H4 (cell line): ENCODE results near the gene NAALADL2. TPM values are rescaled to one million over a fixed set of nuclear protein-coding genes. Genes with fewer than 3 reads are reported as not detected.
"Not testable (repeated sequence)": the region's sequence is repeated elsewhere in the genome, so short reads cannot be mapped to it uniquely, and the experiment has no call there.

ENCODE experiments used
- DNase-seq: peaks from one replicate; pipeline ENCODE4 v3.0.0-alpha.2; 2015; ENCODE audit warnings: low spot score
- total RNA-seq: library from RNA; depleted of rRNA; stranded (reverse); fragments of >200 nt; shearing (Covaris generic); gene quantifications from 2 replicates; pipeline ENCODE4 v1.2.3, GENCODE V29; 2014

Gene NAALADL2
- total RNA-seq, 1 experiment from 2014 or later: 1.6 TPM

DNA sequence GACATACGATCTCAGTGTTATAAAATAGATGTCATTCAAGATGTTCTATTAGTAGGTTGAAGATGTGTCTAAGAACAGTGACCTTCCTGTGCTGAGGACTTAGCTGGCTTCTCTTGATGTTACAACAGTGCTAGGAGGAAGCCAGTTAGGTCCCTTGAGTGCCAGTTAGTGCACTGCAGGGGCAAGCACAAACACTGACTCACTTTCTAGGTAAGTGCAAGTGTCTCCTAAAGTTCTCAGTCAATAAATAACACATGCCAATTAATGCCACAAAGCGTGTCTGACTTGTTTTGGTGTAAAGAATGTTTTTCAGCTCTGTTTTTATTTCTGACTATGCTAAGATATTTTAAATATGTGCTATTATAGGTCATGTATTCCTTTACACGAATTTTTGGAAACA is 211.8 kb downstream of the NAALADL2 start:
- no peak for DNase-seq

DNA sequence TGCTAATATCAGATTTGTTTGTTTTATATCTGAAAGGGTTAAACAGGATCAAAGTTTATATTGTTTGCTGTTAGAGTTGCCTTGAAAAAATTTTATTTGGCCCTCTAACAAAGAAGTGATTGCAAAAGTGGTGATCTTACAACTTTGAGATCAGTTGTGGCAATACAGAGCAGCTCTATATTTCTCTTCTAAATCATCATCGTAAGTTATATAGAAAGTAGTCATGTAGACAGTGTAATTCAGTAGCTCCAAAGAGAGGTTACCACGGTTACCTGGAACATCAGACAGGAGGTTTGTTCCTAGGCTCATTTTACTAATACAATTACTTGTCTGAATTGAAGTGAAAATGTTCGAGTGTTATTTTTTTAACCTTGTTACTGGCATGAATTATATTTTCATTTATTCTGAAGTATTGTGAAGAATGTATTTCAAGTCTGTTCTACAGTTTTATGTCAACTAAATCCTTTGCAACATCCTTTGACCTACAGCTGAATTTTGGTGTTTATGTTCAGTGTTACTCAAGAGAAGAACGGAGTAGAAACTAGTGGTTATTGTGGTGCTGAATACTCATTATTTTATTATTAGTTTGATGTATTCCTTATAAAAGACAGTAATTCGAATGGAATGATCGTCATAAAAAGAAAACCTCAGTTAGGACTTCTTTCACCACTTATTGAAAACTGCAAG is 214.2 kb downstream of the NAALADL2 start:
- no peak for DNase-seq

DNA sequence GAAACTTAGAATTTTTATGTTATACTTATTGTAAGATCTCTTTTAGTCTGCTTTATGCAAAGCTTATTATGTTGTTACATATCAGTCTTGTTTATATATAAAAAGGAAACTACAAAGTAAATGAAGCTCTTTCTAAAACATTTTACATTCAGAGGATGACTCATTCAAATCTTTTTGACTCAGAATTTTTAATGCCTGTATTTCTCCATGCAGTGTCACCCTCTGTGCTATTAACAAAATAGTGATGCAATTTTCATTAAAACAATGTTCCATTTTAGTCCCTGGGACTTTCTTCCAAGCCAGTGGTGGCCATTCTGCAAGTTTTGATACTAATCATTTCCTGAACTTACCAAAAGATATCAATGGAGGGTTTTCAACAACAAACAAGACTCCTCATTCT is 216.1 kb downstream of the NAALADL2 start:
- DNase-seq: peak; percentile 14

DNA sequence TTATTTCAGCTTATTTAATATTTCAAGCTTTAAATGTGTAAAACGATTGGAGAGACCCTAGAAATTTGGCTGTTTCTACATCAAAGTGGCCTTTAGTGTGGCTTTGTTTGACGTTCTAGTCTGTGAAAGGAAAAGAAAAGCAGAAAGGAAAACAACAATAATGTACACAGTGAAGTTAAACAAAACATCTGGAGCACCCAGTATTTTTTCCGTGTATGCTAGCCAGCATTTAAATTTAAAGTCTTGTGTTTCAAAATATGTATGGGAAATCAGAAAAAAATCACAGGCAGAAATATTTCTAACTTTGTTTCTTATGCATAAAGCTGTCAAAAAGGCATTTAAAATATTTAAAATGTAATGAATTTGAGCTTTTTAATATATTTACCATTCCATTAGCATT is 218.1 kb downstream of the NAALADL2 start:
- no peak for DNase-seq

DNA sequence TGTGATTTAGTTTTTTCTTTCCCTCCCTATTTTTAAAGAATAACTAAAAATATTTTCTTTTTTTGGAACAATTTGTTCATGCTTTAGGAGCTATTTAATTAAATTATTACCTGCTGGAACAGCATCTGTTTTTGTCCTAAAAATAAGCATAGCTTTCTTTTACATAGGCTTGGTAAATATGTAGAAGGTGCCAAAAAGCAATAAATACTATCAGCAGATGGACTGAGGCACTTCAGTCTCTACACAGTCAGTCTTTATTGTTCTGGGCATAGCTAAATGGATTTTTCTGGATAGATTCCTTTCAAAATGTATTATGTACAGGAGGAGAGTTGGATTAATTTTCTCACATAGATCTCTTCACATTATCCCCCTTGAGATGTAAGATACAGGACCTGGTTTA is 223.5 kb downstream of the NAALADL2 start:
- DNase-seq: no peak

DNA sequence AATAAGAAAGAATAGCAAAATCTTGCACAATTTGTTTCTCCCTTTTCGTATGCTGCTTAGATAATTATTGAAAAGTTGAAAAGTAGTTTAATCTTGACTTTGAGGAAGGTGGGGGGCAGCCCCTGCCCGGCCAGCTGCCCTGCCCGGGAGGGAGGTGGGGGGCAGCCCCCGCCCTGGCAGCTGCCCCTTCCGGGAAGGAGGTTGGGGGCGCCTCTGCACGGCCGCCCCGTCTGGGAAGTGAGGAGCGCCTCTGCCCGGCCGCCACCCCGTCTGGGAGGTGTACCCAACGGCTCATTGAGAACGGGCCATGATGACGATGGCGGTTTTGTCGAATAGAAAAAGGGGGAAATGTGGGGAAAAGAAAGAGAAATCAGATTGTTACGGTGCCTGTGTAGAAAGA is 228.0 kb downstream of the NAALADL2 start:
- not testable (repeated sequence) for DNase-seq

DNA sequence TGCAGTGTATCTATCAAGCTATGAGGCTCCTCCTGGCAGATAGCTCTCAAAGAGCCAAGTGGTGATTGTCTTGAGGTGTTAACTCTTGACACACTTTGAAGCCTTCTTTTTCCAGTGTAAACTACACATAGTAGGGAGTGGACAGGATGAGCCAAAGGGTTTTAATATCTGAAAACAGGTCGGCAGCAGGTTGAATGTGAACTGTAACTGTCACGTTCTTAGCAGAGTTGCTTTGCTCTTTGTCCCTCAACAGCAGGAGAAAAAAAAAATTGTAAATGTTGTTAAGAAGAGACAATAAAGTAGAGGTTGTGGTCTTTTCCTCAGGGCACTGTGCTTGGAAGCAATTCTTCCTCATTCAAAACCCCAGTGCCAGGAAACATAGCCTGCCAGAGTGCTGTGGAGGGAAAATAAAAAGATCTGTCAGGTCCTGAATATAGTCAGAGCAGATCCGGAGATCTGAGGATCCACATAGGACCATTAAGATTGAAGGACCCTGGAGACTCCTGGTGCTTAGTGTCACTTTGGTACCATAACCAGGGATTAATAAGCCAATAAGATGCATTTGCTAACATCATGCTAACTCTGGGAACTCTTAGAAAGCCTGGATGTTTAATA is 229.7 kb downstream of the NAALADL2 start:
- DNase-seq: no peak

DNA sequence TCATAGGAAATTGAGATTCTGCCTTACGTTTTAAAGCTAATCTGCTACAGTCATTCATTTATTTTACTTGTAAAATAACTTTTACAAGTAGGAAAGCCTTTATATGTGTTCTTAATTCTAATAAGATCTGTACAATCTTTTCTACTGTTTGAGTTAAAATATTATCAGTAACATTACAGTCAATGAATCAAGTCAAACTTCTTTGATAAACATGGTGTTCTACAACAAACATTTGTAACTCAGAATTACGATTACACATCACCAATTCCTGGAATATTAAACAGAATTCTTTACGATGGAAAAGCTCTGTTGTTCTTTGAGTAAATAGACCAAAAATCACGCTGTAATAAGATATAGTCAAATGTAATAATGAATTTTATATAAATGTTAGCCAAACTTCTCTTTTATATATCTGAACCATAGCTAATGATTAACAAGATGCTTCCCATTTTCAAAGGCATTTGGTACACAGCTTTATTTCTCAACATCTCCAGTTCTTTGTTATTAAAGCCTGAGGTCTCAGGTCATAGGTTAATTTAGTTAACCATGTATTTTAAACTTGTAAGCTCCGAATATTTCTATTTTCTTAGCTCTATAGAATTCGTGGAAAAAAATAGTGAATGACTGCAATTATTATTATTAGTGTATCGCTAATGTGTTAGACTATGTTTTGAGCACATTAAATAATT is 232.4 kb downstream of the NAALADL2 start:
- DNase-seq: no peak

DNA sequence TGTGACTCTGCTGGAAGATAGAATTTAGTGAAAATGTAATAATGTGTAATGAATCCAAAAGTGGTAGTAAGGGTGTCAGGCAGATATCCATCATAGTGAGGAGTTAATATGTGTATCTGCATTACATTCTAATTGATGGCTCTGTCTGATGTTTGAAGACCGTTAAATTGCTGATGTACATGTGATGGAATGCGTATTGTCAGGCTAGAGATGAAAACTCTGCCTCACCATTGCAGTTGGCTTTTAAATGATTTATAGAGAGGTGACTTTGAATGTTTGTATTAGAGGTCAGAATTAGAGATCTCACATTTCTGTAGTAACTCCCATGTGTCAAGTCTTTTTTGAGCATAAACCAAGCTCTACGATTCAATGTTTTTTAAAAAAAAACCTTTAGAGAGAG is 234.6 kb downstream of the NAALADL2 start:
- DNase-seq: no peak

DNA sequence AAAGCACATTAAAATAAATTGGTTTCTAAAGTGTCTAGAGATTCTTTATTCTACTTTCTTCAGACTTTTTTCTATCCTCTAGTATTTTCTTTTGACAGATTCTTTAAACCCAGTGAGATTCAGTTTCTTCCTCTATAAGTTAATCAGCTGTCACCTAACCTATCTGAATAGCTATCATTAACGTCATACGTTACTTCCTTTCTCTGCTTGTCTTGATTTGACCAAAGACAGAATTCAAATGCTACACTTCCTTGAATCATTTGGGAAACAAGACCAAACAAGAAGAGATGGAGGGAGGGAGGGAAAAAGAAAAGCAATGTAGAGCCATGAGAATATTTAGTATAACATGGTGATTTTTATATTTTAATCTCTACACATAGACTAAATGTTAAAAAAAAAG is 235.2 kb downstream of the NAALADL2 start:
- DNase-seq: no peak

DNA sequence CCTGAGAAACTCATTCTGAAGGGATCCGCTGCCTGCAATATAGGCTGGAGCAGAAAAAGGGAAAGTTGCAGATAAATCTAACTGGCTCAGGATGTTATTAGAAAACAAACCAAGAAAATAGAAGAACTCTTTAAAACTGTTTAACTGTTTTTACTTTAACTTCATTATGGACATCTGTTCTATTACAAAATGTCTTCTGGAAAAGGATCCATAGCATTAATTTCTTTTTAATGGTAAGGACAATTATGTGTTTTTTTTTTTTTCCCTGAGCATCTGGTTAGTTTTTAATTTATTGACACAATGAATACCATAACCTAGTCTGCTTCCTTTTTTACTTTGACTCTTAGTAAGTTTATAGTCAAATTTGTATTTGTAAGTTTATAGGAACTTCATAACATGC is 239.5 kb downstream of the NAALADL2 start:
- DNase-seq: no peak

DNA sequence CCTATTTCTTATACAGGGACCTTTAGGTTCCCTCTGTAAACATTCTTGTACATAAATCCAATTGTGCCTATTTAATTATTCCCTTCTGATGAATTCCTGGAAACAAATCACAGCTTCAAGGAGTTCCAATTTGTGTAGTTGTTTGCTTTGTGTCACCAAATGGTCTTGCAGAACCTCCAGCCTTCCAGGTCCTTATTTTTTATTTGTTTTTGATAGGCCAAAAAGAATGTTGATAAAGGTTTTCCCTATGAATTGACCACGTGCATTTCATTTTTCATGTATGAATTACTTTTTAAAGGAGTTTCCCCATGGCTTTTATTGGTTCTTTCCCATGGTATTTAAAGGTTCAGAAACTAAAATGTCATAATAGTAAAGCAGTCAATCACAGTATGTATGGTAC is 243.0 kb downstream of the NAALADL2 start:
- DNase-seq: no peak

DNA sequence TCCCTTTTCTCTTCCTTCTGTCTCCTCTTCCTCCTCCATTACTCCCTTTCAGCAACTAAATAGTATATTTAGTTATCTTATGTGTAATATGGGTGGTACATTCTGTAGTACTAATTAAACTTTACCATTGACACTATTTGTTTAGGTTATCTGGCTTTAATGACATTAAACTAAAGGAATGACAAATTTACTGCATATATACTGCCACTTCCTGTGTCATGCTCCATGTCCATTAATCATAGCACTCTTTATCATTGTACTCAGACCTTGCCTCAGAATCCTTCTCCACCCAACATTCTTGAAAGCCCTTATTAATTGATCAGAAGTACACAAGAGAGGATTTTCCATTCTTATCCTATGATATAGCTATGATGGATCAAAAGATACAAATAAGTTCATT is 244.2 kb downstream of the NAALADL2 start:
- no peak for DNase-seq

DNA sequence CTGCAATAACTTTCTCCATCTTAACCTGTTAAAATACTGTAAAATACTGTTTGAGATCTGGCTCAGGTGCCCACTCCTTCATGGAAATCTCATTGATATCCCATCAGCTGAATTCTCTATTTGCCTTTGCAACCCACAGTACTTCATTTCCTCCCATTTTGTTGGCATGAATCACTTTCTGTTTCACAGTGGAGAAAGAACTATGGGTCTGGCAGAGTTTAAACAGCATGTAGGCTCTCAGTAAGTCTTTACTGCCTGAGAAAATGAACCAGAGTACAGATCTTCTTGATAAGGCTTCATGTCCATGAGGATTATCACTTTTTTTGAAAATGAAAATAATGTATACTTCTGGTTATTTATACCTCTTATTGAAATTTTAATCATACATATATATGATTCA is 245.9 kb downstream of the NAALADL2 start:
- no peak for DNase-seq

DNA sequence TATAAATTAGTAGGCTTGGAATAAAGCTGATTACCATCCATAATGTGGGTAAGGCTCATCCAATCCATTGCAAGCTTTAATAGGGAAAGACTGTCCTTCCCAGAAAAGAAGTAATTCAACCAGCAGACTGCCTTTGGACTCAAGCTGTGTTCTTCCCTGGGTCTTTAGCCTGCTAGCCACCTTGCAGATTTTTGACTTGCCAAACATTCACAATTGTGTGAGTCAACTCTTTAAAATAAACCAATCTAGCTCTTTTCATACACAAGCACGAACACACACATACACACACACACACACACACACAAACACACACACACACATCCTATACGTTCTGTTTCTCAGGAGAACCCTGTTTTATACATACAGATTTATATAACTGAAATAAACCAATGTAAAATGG is 248.1 kb downstream of the NAALADL2 start:
- DNase-seq: no peak

DNA sequence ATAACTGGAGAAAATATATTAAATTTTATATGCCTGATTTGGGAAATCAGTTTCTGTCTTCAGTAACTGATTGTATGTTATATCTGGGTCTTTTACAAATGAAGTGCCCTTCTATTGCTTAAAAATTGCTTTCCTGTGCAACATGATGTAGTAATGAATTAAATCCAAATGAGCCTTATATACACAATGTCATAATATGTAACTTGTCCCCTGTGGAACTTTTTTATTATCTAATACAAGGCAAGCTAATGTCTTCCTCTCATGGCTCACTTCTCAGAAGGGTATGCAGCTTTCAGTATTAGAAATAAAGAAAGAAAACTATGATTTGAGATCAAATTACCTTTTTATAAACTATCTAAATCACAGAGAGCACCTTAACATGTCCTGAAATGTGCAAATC is 248.9 kb downstream of the NAALADL2 start:
- DNase-seq: no peak

DNA sequence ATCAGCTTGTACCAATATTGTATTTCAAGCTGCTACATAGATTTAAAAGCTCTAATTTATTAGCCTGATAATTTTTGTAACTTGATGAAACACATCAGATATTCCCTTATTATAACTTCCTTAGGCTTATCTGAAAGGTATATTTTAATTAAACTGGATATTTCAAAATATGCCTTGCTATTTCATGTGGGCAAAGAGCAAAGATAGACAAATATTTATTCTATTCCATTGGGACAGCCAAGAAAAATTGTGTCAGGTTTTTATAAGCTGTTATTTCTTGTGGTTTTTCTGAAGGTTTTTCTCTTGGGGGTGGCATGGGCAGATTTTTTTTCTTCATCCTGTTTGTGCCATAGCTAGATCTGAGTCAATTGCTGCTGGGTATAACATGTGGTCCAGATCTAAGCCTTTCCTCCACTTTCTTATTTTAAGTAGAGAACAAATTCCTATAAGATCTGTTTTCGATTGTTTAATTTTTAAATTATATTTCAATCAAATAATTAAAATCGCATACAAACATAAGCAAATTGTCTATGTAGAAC is 249.5 kb downstream of the NAALADL2 start:
- peak; percentile 23 for DNase-seq

DNA sequence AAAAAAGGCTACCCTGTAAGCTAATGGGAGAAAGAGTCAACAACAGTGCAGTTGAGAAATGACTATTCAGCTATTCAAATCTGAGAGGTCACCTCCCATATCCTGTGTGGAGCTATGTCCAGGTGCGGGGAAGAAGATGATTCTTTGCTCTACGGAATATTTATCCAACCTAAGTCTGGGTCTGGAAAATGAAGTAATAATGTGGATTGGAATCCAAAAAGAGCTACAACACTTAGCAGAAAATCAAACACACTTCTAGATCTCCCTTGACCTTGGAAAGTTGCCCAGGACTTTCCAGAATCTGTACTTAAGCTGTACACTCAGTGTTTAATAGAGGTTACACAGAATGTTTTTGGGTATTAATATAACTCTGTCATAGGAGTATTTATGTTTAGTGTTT is 251.9 kb downstream of the NAALADL2 start:
- DNase-seq: no peak

DNA sequence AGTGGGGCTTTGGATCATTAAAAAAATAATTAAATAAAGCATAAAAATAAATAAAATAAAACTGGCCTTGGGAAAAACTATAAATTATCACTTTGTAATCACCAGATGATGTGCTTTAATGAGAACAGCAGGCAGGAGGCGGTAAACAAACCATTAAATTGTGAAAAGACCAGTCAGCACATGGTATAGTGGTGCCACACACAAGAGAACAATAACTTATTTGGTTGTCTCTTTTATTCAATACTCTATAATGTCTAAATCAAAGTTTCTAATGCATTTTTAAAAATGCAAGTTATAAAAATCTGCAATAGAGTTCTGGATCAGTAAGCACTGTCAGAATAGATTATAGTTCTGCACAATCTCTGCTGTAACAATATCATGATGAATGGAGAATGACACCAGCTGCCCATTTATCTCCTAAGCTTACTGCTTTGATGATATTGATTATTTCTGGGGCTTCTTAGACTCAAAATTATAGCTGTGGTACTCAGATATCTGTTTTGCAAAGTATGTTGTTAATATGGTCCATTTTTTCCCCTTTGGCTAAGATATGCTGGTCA is 259.3 kb downstream of the NAALADL2 start:
- DNase-seq: no peak

DNA sequence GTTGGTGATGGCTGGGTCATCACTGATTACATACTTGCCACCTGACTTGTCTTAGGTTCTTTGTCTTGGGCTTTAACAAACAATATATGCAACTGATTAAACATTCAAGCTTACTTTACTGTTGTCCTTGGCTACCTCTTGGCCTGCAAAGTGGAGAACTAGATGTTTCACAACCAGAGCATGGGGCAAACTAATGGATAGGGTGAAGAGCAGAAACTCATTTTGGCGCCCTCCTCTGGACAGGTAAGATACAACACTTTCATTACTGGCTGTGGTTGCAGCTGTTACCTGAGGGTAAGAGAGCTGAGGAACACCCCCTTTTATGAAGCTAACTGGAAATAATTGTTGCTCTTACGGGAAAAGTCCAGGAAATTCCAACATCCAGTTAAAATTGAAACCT is 262.1 kb downstream of the NAALADL2 start:
- no peak for DNase-seq

DNA sequence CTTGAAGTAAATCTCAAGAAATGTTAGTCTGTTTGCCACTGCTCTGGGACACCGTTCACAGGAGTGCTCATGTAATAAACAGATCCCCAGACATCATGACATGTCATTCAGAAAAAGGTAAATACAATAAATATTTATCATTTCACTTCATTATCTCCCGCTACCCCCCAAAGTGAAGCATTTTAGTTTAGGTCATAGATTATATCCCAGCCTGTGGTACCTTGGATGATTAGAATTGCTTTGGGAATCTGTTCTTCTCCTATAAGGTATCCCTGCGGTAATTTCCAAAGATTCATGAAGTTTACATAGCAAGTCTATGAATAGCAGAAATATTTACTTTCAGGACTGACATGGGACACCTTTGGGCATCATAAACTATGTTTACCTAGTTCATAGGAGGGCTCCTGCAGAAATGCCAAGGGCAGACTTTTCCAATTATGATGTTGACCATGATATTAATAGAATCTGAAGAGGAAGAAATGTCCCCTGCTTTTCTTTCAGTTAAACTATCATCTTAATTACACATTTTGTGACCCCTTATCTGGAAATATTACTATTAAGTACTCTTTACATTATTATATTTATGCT is 268.0 kb downstream of the NAALADL2 start:
- DNase-seq: no peak

DNA sequence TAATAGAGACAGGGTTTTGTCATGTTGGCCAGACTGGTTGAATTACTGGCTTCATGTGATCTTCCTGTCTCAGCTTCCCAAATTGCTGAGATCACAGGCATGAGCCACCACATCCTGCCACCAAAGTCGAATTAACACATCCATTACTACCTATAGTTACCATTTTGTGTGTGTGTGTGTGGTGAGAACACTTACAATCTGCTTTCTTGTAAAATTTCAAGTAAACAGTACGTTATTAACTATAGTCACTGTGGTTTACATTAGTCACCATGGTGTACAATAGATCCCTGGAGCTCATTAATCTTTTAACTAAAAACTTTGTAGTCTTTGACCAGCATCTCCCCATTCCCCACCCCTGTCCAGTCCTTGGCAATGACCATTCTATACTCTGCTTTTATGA is 270.0 kb downstream of the NAALADL2 start:
- DNase-seq: peak; percentile 91
